ENCODE results near the gene HNRNPH3. TPM values are rescaled to one million over a fixed set of nuclear protein-coding genes. Genes with fewer than 3 reads are reported as not detected.
"Not testable (repeated sequence)": the region's sequence is repeated elsewhere in the genome, so short reads cannot be mapped to it uniquely, and the experiment has no call there.

The HNRNPH3 gene
- total RNA-seq (2014; rRNA removed; shearing (Covaris generic)): 98.8 and 114 TPM in 2 replicates

- Histone ChIP-seq H3K4me3 (peak within 1 kb of the TSS; percentile 93), H3K4me1 (0 out of 2 replicates have a peak, but pooled peaks cover 2% of the 10 kb centered on the region), H3K27me3 (no peaks in the 10 kb centered on the region), H3K9me3 (replicated peaks) (no peaks in the 10 kb centered on the region), H3K27ac (peak within 1 kb of the TSS; percentile 99), H3K36me3 (peaks cover 19% of the 10 kb centered on the region)
- peak; percentile 95 to 96 for DNase-seq
Measured at GRCh38 chr10:68331455-68332258, at the start of gene HNRNPH3. HNRNPH3 (plus strand) TSS chr10:68332064; CDS start chr10:68337222, 5,158 bp downstream.

- H3K27ac ChIP-seq: peak overlapping the region; percentile 60
- H3K4me3 ChIP-seq: peak overlapping the region; percentile 41
- H3K4me1 ChIP-seq: peaks cover 6% of the 10 kb centered on the region
- no peaks in the 10 kb centered on the region for H3K36me3 ChIP-seq
- DNase-seq: peak; percentile 61 to 77
- no peaks in the 10 kb centered on the region for H3K27me3 ChIP-seq
- H3K9me3 ChIP-seq (replicated peaks): no peaks in the 10 kb centered on the region
Measured at GRCh38 chr10:68284062-68285001, 47.5 kb upstream of the HNRNPH3 start.

GRCh38 chr10:68288717-68289116, 43.1 kb upstream of the HNRNPH3 start:
- no peaks in the 10 kb centered on the region for H3K36me3 ChIP-seq
- H3K9me3 ChIP-seq (replicated peaks): no peaks in the 10 kb centered on the region
- no peaks in the 10 kb centered on the region for H3K27me3 ChIP-seq
- DNase-seq: no peak
- H3K4me1 ChIP-seq: peaks cover 6% of the 10 kb centered on the region
- H3K4me3 ChIP-seq: no peak overlapping the region
- H3K27ac ChIP-seq: no peak overlapping the region

- no peak overlapping the region for H3K27ac ChIP-seq
- H3K4me3 ChIP-seq: no peak overlapping the region
- no peak for DNase-seq
- no peaks in the 10 kb centered on the region for H3K9me3 ChIP-seq (replicated peaks)
- no peaks in the 10 kb centered on the region for H3K36me3 ChIP-seq
- no peaks in the 10 kb centered on the region for H3K27me3 ChIP-seq
- no peaks in the 10 kb centered on the region for H3K4me1 ChIP-seq
Measured at GRCh38 chr10:68290736-68291135, 41.1 kb upstream of the HNRNPH3 start.

- Histone ChIP-seq H3K4me3 (no peak overlapping the region), H3K9me3 (replicated peaks) (no peaks in the 10 kb centered on the region), H3K36me3 (no peaks in the 10 kb centered on the region), H3K4me1 (no peaks in the 10 kb centered on the region), H3K27me3 (no peaks in the 10 kb centered on the region), H3K27ac (no peak overlapping the region)
- no peak for DNase-seq
Measured at GRCh38 chr10:68296843-68297663, 34.8 kb upstream of the HNRNPH3 start.

- no peaks in the 10 kb centered on the region for H3K27me3 ChIP-seq
- no peaks in the 10 kb centered on the region for H3K9me3 ChIP-seq (replicated peaks)
- no peaks in the 10 kb centered on the region for H3K4me1 ChIP-seq
- H3K36me3 ChIP-seq: no peaks in the 10 kb centered on the region
- no peak overlapping the region for H3K27ac ChIP-seq
- no peak for DNase-seq
- H3K4me3 ChIP-seq: no peak overlapping the region
Measured at GRCh38 chr10:68301301-68301700, 30.6 kb upstream of the HNRNPH3 start.

- H3K27me3 ChIP-seq: no peaks in the 10 kb centered on the region
- no peaks in the 10 kb centered on the region for H3K4me1 ChIP-seq
- no peak overlapping the region for H3K4me3 ChIP-seq
- peak in 1 of 2 experiments; percentile 61 for DNase-seq
- H3K27ac ChIP-seq: no peak overlapping the region
- H3K9me3 ChIP-seq (replicated peaks): no peaks in the 10 kb centered on the region
- no peaks in the 10 kb centered on the region for H3K36me3 ChIP-seq
Measured at GRCh38 chr10:68301790-68302502, 29.9 kb upstream of the HNRNPH3 start.

- no peaks in the 10 kb centered on the region for H3K9me3 ChIP-seq (replicated peaks)
- H3K27ac ChIP-seq: no peak overlapping the region
- H3K4me3 ChIP-seq: no peak overlapping the region
- no peaks in the 10 kb centered on the region for H3K27me3 ChIP-seq
- no peaks in the 10 kb centered on the region for H3K4me1 ChIP-seq
- no peaks in the 10 kb centered on the region for H3K36me3 ChIP-seq
- no peak for DNase-seq
Measured at GRCh38 chr10:68302503-68302823, 29.4 kb upstream of the HNRNPH3 start.

GRCh38 chr10:68302871-68303270, 29.0 kb upstream of the HNRNPH3 start:
- H3K27ac ChIP-seq: no peak overlapping the region
- H3K27me3 ChIP-seq: no peaks in the 10 kb centered on the region
- no peaks in the 10 kb centered on the region for H3K36me3 ChIP-seq
- DNase-seq: no peak
- no peak overlapping the region for H3K4me3 ChIP-seq
- no peaks in the 10 kb centered on the region for H3K9me3 ChIP-seq (replicated peaks)
- H3K4me1 ChIP-seq: no peaks in the 10 kb centered on the region

GRCh38 chr10:68303849-68304412, 27.9 kb upstream of the HNRNPH3 start:
- no peaks in the 10 kb centered on the region for H3K36me3 ChIP-seq
- H3K9me3 ChIP-seq (replicated peaks): no peaks in the 10 kb centered on the region
- H3K27ac ChIP-seq: no peak overlapping the region
- DNase-seq: no peak
- H3K4me1 ChIP-seq: no peaks in the 10 kb centered on the region
- no peaks in the 10 kb centered on the region for H3K27me3 ChIP-seq
- no peak overlapping the region for H3K4me3 ChIP-seq

GRCh38 chr10:68305854-68306253, 26.0 kb upstream of the HNRNPH3 start:
- Histone ChIP-seq H3K36me3 (no peaks in the 10 kb centered on the region), H3K9me3 (replicated peaks) (no peaks in the 10 kb centered on the region), H3K27ac (no peak overlapping the region), H3K4me1 (no peaks in the 10 kb centered on the region), H3K4me3 (no peak overlapping the region), H3K27me3 (no peaks in the 10 kb centered on the region)
- no peak for DNase-seq

- no peak overlapping the region for H3K27ac ChIP-seq
- no peak overlapping the region for H3K4me3 ChIP-seq
- no peaks in the 10 kb centered on the region for H3K36me3 ChIP-seq
- no peaks in the 10 kb centered on the region for H3K4me1 ChIP-seq
- DNase-seq: no peak
- no peaks in the 10 kb centered on the region for H3K9me3 ChIP-seq (replicated peaks)
- no peaks in the 10 kb centered on the region for H3K27me3 ChIP-seq
Measured at GRCh38 chr10:68310531-68310930, 21.3 kb upstream of the HNRNPH3 start.

GRCh38 chr10:68314930-68315329, 16.9 kb upstream of the HNRNPH3 start:
- not testable (repeated sequence) for H3K27me3 ChIP-seq; DNase-seq; H3K36me3 ChIP-seq; H3K27ac ChIP-seq; H3K4me1 ChIP-seq; H3K9me3 ChIP-seq (replicated peaks); H3K4me3 ChIP-seq

- DNase-seq: no peak
- no peaks in the 10 kb centered on the region for H3K27me3 ChIP-seq
- no peak overlapping the region for H3K4me3 ChIP-seq
- H3K9me3 ChIP-seq (replicated peaks): no peaks in the 10 kb centered on the region
- no peaks in the 10 kb centered on the region for H3K4me1 ChIP-seq
- no peaks in the 10 kb centered on the region for H3K36me3 ChIP-seq
- H3K27ac ChIP-seq: no peak overlapping the region
Measured at GRCh38 chr10:68315582-68315981, 16.3 kb upstream of the HNRNPH3 start.

All from SJCRH30 (cell line).